G401 (cell line): Measurements from ENCODE around the gene HSPA12A. TPM values are rescaled to one million over a fixed set of nuclear protein-coding genes. Genes with fewer than 3 reads are reported as not detected.

Source experiments
- DNase-seq: peaks from one replicate; pipeline ENCODE4 v3.0.0-alpha.2; 2015; ENCODE audit warnings: low spot score
- in situ Hi-C: cut with HindIII; loops from 2 replicates; pipeline ENCODE4 v1.10.0; 2016; ENCODE audit warnings: low sequenced_read_pairs, mixed read lengths
- total RNA-seq: library from RNA; depleted of rRNA; stranded (reverse); fragments of >200 nt; shearing (Covaris generic); gene quantifications from 2 replicates; pipeline ENCODE4 v1.2.3, GENCODE V29; 2014

Gene HSPA12A
- total RNA-seq, 1 experiment from 2014 or later: 0.47 TPM

DNA sequence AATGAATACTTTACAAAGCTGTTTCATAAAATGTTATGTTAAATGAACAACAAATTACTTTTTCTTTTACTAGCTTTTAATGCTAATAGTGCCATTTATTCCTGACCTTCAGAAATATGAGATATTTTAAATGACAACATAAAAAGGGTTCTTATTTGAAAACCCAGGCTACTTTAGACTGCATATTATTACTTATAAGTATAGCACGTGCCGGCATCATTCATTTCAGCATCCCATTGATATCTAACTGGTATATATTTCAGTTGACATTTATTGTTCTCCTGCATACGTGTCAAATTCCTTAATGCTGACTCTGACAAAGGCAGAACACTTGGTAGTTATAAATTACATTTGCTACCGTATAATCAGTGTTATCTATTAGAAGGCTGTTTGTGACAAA, 86.3 kb downstream of the HSPA12A start:
- in situ Hi-C loops: no loop called here
- DNase-seq: no peak

DNA sequence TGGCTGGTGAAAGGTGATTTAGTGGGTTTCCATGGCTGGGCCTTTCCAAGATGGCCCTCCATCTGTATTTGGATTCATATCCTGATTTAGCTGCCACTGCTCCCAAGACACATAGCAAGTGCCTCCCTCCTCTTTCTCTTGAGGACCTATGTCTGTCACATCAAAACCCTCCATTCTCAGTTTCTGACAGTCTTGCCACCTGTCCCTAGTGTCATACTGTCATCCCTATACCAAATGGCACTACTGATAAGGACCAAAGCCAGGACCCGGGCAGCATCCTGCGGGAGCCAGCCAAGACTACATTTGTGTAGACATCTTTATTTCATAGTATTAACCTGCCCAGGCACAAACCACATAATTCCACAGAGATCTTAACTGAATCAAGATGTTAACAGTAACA, 86.8 kb downstream of the HSPA12A start:
- in situ Hi-C loops: no loop called here

DNA sequence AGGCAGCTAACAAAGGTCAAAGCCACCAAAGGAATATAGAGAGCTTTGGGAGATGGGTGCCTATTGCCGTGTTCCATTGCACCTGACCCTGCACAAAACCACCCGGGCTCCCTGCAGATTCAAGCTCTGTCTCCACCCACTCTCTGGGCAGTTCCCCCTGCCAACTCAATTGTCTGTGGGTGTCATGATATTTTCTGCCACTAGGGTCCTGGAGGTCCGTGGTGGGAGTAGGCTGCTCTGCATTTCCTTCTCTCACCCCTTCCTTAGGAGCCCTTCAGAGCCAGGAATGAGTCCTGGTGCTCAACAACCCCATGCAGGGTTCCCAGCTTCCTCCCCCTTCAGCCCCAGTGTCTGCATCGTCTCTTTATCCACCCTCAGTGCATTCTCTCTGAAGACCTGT, 87.5 kb downstream of the HSPA12A start:
- no peak for DNase-seq
- in situ Hi-C loops: no loop called here

More for the DNA sequence above, 86.8 kb downstream of the HSPA12A start:
- DNase-seq: no peak

DNA sequence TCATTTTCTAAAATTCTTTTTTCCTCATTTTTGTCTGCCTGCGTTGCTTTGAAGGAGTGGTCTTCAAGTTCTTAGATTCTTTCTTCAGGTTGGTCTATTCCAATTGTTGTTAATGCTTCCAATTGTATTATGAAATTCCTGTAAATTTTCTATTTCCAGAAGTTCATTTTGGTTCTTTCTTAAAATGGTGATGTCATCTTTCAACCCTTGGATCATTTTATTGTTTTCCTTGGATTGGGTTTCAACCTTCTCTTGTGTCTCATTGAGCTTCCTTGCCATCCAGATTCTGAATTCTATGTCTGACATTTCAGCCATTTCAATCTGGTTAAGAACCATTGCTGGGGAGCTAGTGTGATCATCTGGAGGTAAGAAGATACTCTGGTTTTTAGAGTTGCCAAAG, 88.5 kb downstream of the HSPA12A start:
- DNase-seq: no peak
- in situ Hi-C loops: no loop called here

DNA sequence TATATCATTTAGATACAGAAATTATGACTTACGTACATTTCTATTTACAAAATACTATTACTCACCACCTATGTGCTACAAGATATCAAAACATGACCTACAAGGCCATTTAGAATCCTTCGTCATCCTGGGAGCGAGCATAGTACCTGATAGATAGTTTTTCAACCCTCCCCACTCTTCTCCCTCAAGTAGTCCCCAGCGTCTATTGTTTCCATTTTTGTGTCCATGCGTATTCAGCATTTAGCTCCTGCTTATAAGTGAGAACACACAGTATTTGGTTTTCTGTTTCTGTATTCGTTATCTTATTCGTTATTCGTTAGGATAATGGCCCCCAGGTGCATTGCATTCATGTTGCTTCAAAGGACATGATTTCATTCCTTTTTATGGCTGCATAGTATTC, 93.5 kb downstream of the HSPA12A start:
- DNase-seq: no peak
- in situ Hi-C loops: no loop called here

- DNase-seq: no peak
- in situ Hi-C loops: no loop called here
Measured at GRCh38 chr10:116646502-116646901, 95.9 kb downstream of the HSPA12A start.

GRCh38 chr10:116637830-116638229, 104.5 kb downstream of the HSPA12A start:
- in situ Hi-C loops: no loop called here
- no peak for DNase-seq

GRCh38 chr10:116636976-116637375, 105.4 kb downstream of the HSPA12A start:
- in situ Hi-C loops: no loop called here
- DNase-seq: no peak

GRCh38 chr10:116636385-116636784, 106.0 kb downstream of the HSPA12A start:
- no peak for DNase-seq
- in situ Hi-C loops: no loop called here

- in situ Hi-C loops: no loop called here
- no peak for DNase-seq
Measured at GRCh38 chr10:116634126-116634975, 108.0 kb downstream of the HSPA12A start.

- DNase-seq: no peak
- in situ Hi-C loops: no loop called here
Measured at GRCh38 chr10:116633216-116633600, 109.2 kb downstream of the HSPA12A start.

- in situ Hi-C loops: no loop called here
Measured at GRCh38 chr10:116632596-116633215, 109.7 kb downstream of the HSPA12A start.

GRCh38 chr10:116631871-116632295, 110.5 kb downstream of the HSPA12A start:
- in situ Hi-C loops: no loop called here
- no peak for DNase-seq

More at GRCh38 chr10:116632596-116633215, 109.7 kb downstream of the HSPA12A start:
- no peak for DNase-seq

DNA sequence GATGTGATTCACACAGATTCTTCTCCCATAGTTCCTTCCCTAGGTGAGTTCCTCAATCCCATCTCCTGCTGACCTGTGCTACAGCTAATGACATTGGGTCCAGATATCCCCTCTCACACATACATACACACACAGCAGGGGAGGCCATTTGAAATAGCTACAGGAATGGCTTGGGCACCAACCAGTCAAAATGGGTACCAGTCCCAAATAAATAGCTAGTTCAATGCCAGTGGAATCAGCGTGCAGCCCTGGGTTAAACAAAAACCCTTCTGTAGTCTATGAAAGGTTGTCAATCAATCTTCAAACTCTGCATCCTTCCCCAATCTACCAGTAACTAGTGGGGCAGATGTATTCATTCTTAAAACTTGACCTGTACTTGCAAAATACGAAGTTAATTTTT, 112.3 kb downstream of the HSPA12A start:
- DNase-seq: no peak
- in situ Hi-C loops: no loop called here

GRCh38 chr10:116629340-116629739, 113.0 kb downstream of the HSPA12A start:
- in situ Hi-C loops: no loop called here
- no peak for DNase-seq

- in situ Hi-C loops: no loop called here
- DNase-seq: no peak
Measured at GRCh38 chr10:116627386-116627933, 114.9 kb downstream of the HSPA12A start.

DNA sequence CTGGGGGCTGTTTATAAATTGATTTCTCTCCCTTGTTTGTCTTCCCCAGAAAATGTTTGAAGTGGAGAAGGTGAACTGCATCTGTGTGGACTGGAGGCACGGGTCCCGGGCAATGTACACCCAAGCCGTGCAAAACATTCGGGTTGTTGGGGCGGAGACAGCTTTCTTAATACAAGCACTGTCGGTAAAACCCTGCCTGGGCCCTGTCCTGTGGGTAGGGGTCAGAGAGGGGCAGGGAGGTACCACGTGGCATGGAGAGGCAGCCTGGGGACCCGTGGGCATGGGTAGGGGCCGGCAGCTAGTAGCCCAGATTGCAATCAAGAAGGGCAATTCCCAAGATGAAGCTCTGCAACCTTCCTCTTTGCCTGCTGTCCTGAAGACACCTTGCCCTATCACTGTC, 115.6 kb downstream of the HSPA12A start:
- in situ Hi-C loops: no loop called here
- DNase-seq: no peak

DNA sequence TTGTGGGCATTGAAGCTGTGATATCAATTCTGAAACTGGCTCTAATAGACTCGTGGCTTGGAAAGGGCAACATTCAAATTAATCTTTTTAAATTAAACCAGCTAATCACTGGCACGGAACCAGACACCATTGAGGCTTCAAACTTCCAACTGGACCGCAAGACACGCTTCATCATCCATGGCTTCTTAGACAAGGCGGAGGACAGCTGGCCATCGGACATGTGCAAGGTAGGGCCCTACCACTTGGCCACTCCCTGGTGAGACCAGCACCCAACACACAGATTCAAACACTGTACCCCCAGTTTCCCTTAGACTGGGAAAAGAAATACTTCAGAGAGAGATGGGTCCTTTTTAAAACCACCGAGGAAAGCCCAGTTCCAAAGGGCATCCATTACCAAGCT, 116.5 kb downstream of the HSPA12A start:
- no peak for DNase-seq
- in situ Hi-C loops: no loop called here

DNA sequence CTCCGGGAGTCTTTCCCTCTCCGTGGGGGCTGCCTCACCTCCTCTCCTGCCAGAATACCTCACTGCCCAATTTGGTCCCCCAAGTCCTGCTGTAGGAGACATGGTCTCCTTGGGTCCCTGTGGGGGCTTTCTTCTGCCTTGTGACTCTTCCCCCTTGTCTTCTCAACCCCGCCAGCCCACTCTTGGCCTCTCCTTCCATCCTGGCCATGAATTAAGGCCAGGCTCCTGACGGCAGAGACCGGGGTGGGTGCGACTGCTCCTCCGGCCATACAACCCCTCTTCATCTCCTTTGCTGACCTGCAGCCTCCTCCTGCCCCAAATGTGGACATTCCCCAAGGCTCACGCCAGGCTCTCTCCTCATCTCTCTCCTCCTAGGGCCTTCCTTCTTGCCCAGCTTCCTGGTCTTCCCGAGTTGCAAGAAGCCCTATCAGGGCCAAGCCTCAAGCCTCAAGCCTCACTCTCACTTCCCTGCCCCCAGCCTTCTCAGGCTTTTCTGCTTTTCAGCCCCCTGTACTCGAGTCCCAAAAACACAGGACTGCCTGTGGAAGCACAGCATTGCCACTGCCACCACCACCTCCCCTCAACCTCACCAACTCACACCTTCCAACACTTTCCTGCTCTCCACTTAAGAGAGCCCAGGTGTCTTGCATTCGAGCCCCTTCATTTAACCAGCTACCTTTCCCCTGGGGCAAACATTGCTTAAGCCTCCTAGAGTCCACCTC, 120.3 kb downstream of the HSPA12A start:
- DNase-seq: no peak
- in situ Hi-C loops: no loop called here

DNA sequence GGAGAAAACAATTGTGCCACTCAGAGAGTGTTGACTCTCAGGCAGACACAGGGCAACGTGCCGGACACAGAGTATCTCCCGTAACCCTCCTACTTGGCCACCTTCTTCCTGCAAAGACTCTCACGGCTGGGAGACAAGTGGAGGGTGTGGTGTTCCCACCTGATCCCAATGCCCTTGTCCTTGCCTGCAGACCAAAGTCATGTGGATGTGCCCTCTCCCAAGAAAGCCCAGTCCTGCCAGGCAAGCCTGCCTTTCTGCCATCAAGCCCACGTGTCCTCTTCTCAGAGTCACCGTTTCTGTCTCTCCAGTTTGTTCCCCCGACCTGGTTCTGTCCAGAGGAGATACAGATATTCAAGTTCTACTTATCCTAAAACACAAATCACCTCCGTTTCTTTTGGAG, 120.9 kb downstream of the HSPA12A start:
- in situ Hi-C loops: no loop called here

More for the DNA sequence above, 120.9 kb downstream of the HSPA12A start:
- no peak for DNase-seq
